LNCaP clone FGC (cell line): ENCODE data around the gene ABCA3.

ENCODE experiments used
- DNase-seq: peaks from one replicate; pipeline ENCODE4 v3.0.0-alpha.2; 2011; ENCODE audit warnings: low read depth
- H3K4me3 ChIP-seq: 2 replicates; pipeline ENCODE4 v1.5.1; 2011; ENCODE audit warnings: mild to moderate bottlenecking, low read depth, low read length, control low read depth
- CTCF ChIP-seq: IDR thresholded peaks from 2 replicates; pipeline ENCODE4 v1.5.1; 2012; ENCODE audit warnings: mild to moderate bottlenecking; ENCODE audit not compliant: control insufficient read depth, insufficient read depth; ENCODE audit errors: extremely low read depth

Gene ABCA3

GRCh38 chr16:2229632-2230250, 110.8 kb downstream of the ABCA3 start:
- TF ChIP-seq CTCF, result no peak
- no peak for DNase-seq
- no peak overlapping the region for H3K4me3 ChIP-seq

- H3K4me3 ChIP-seq, result no peak overlapping the region
- TF ChIP-seq CTCF, result no peak
- DNase-seq, result no peak
These were observed 111.4 kb downstream of the ABCA3 start for GRCh38 chr16:2229091-2229490.

GRCh38 chr16:2228161-2228824, 112.2 kb downstream of the ABCA3 start:
- no peak for DNase-seq
- TF ChIP-seq CTCF, result no peak

GRCh38 chr16:2226918-2227317, 113.6 kb downstream of the ABCA3 start:
- no peak for TF ChIP-seq CTCF
- DNase-seq, result no peak
- H3K4me3 ChIP-seq, result peak overlapping the region; percentile 27

More at GRCh38 chr16:2228161-2228824, 112.2 kb downstream of the ABCA3 start:
- peak overlapping the region; percentile 42 for H3K4me3 ChIP-seq

GRCh38 chr16:2226245-2226793, 114.2 kb downstream of the ABCA3 start:
- DNase-seq, result peak; percentile 87
- peak overlapping the region; percentile 27 for H3K4me3 ChIP-seq
- 0 out of 2 replicates have a peak, but pooled peaks have one; percentile 5 for TF ChIP-seq CTCF
